ENCODE measurements around the gene GTF2E1.

Gene GTF2E1

DNA sequence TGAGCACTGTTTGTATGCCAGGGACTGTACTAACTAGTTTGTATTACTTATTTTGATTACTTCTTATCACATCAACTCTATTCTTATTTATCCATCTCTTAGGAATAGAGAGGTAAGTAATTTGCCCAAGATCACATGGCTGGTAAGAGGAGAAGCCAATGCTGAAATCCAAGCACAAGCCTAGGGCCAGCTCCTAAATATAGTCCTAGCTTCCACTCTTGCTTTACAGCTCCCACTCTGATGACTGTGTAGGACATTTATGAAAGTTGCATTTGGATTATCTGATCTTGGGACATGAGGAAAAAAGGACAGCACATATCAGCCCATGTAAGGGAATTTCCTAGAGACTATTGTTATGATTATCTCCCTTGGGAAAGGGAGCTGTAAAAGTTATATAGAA lies 58.1 kb downstream of the GTF2E1 start:
- ChIA-PET CTCF (interaction anchor here (0.9 to 3.4 kb wide), 7 partner anchors 9 to 383 kb away, joined by 3 to 13 read pairs (median 6); no protein-coding TSS in a partner anchor), POLR2A (no interaction called here)
- DNase-seq (ENCODE audit: extremely low spot score), result no peak
- TF ChIP-seq, protein P1, sequence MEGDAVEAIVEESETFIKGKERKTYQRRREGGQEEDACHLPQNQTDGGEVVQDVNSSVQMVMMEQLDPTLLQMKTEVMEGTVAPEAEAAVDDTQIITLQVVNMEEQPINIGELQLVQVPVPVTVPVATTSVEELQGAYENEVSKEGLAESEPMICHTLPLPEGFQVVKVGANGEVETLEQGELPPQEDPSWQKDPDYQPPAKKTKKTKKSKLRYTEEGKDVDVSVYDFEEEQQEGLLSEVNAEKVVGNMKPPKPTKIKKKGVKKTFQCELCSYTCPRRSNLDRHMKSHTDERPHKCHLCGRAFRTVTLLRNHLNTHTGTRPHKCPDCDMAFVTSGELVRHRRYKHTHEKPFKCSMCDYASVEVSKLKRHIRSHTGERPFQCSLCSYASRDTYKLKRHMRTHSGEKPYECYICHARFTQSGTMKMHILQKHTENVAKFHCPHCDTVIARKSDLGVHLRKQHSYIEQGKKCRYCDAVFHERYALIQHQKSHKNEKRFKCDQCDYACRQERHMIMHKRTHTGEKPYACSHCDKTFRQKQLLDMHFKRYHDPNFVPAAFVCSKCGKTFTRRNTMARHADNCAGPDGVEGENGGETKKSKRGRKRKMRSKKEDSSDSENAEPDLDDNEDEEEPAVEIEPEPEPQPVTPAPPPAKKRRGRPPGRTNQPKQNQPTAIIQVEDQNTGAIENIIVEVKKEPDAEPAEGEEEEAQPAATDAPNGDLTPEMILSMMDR (IDR thresholded peaks at IDR 0.05; ENCODE audit: control extremely low read depth, extremely low read depth, low read depth, missing control alignments), result no peak

DNA sequence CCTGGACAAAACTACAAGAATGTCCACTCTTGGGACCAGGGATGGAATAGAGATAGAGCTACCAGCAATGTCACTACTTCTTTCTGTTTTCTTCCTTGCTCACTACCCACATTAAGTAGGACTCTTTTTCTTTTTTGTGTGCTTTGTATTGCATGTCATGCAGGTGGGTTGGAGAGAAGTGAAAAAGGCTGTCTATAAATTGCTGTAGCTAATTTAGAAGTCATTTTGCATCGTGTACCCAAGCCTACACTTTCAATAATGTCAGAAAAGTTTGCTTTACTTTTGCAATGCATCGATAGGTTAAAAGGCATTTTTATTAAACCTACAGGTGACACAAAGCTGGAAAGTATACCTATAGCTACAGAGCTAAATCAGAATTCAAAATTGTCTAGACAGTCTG lies 58.9 kb downstream of the GTF2E1 start:
- CTCF ChIA-PET, result interaction anchor here (0.9 to 1.8 kb wide), 8 partner anchors 8 to 384 kb away, joined by 3 to 8 read pairs (median 3); no protein-coding TSS in a partner anchor
- POLR2A ChIA-PET, result no interaction called here
- TF ChIP-seq, protein P1 (IDR thresholded peaks at IDR 0.05; ENCODE audit: control extremely low read depth, extremely low read depth, low read depth, missing control alignments), result no peak
- no peak for DNase-seq (ENCODE audit: extremely low spot score)

DNA sequence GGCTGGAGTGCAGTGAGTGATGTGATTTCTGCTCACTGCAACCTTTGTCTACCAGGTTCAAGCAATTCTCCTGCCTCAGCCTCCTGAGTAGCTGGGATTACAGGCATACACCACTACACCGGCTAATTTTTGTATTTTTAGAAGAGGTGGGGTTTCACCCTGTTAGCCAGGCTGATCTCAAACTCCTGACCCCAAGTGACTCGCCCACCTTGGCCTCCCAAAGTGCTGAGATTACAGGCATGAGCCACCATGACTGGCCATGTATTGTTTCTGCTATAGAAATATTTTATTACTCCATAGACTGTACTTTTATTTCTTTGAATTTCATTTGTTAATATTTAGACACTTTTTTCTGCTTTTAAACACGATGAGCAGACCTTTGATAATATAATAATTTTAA lies 60.4 kb downstream of the GTF2E1 start:
- TF ChIP-seq, protein P1 (IDR thresholded peaks at IDR 0.05; ENCODE audit: control extremely low read depth, extremely low read depth, low read depth, missing control alignments), result no peak
- CTCF ChIA-PET, result interaction anchor here (1.2 to 2.8 kb wide), 3 partner anchors 8 to 241 kb away, joined by 3 to 14 read pairs (median 3); no protein-coding TSS in a partner anchor
- POLR2A ChIA-PET, result no interaction called here
- no peak for DNase-seq (ENCODE audit: extremely low spot score)

DNA sequence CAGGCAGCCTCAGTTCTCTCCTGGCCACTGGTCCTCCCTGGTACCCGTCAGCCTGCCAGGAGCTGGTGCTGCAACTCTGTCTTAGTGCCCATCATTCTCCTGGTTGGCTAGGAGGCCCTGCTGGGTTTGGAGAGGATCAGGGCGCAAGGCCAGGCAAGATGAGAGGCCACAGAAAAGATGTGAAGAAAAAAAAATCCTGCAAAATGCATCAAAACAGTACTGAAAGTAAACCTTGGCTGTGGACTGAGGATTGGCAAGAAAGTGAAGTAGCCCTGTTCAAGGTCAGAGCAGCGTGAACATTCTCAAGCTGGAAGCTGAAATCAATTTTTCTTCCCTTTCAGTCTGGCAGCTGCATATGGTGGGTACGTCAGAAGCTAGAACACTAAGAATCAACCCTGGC lies 74.2 kb downstream of the GTF2E1 start:
- DNase-seq (ENCODE audit: extremely low spot score), result no peak
- TF ChIP-seq, protein P1 (IDR thresholded peaks at IDR 0.05; ENCODE audit: control extremely low read depth, extremely low read depth, low read depth, missing control alignments), result no peak
- POLR2A ChIA-PET, result no interaction called here
- CTCF ChIA-PET, result interaction anchor here (1.0 to 1.3 kb wide), 3 partner anchors 12 to 256 kb away, joined by 3 read pairs; no protein-coding TSS in a partner anchor

DNA sequence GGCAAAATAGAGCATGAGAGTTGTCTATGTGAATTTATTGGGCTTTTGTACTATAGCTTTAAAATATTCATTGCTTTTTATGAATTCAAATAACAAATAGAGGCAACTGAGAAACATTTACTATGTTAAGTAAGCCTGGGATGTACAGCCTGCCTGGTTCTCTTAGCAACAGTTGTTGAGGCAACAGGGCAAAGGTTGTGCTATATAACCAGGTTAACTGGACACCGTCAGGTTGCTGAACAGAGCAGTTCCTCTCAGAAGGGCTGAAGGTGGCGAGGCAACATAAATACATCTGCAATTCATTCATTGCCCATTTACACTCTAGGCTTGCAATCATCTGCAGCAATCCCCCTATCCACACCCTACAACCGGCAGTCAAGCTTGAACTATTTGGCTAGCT lies 78.2 kb downstream of the GTF2E1 start:
- ChIA-PET POLR2A (no interaction called here), CTCF (interaction anchor here (0.8 to 3.3 kb wide), 5 partner anchors 9 to 403 kb away, joined by 3 to 12 read pairs (median 4); no protein-coding TSS in a partner anchor)
- TF ChIP-seq, protein P1 (IDR thresholded peaks at IDR 0.05; ENCODE audit: control extremely low read depth, extremely low read depth, low read depth, missing control alignments), result no peak
- no peak for DNase-seq (ENCODE audit: extremely low spot score)

DNA sequence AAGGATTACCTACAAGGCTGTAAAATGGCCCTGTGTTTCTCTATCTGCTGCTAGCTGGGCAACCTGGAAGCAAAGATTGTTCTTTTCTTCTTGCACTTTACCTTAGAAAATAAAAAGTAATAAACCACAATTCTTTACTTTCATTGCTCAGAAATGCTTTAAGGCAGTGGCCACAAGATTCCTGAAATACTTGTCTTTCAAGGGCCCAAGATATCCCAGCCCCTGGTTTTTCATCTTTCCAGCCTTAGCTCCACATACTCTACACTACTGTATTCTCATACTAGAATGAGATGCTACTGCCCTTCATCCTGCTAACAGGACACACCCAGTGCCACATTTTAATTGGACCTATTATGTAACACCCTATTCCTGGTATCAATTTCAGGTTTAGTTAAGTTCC lies 78.9 kb downstream of the GTF2E1 start:
- ChIA-PET POLR2A (no interaction called here), CTCF (no interaction called here)
- TF ChIP-seq, protein P1 (IDR thresholded peaks at IDR 0.05; ENCODE audit: control extremely low read depth, extremely low read depth, low read depth, missing control alignments), result no peak
- DNase-seq (ENCODE audit: extremely low spot score), result no peak

Measured in GM10248 (cell line).